Retinal pigment epithelial cell (primary cell): ENCODE data around the gene SLU7.

Experiments
- DNase-seq: peaks from one replicate; pipeline ENCODE4 v3.0.0-alpha.2; 2010; ENCODE audit warnings: low read depth
- H3K4me3 ChIP-seq: 2 replicates; pipeline ENCODE4 v1.5.1; 2011; ENCODE audit warnings: mild to moderate bottlenecking, low read length, control low read depth, moderate library complexity
- CTCF ChIP-seq: conservative IDR thresholded peaks from 2 replicates; pipeline ENCODE4 v1.5.1; 2011; ENCODE audit warnings: low read depth, low read length, control low read depth, inconsistent platforms

The SLU7 gene

GRCh38 chr5:160435532-160435931 is 16.7 kb upstream of the SLU7 start:
- TF ChIP-seq CTCF: no peak
- no peak overlapping the region for H3K4me3 ChIP-seq
- no peak for DNase-seq

GRCh38 chr5:160434022-160434531 is 15.2 kb upstream of the SLU7 start:
- TF ChIP-seq CTCF: no peak
- no peak for DNase-seq
- H3K4me3 ChIP-seq: no peak overlapping the region

GRCh38 chr5:160432787-160433186 is 13.9 kb upstream of the SLU7 start:
- TF ChIP-seq CTCF: no peak
- no peak for DNase-seq
- no peak overlapping the region for H3K4me3 ChIP-seq

GRCh38 chr5:160432196-160432595 is 13.3 kb upstream of the SLU7 start:
- H3K4me3 ChIP-seq: no peak overlapping the region
- DNase-seq: no peak
- no peak for TF ChIP-seq CTCF

GRCh38 chr5:160427607-160428006 is 8.7 kb upstream of the SLU7 start:
- no peak for TF ChIP-seq CTCF
- no peak overlapping the region for H3K4me3 ChIP-seq
- DNase-seq: no peak

- TF ChIP-seq CTCF: no peak
- H3K4me3 ChIP-seq: peak overlapping the region; percentile 71
- no peak for DNase-seq
Measured at GRCh38 chr5:160423099-160423498, 4.2 kb upstream of the SLU7 start.

- DNase-seq: peak; percentile 92
- TF ChIP-seq CTCF: no peak
- peak within 1 kb of the TSS; percentile 71 for H3K4me3 ChIP-seq
Measured at GRCh38 chr5:160421625-160422258, 2.9 kb upstream of the SLU7 start, which contains the start of gene PTTG1. TSS of gene PTTG1 (plus strand) at chr5:160421855. CDS start at chr5:160422313, 458 bp downstream.
